Measurements from ENCODE around the gene MYO3A. TPM values are rescaled to one million over a fixed set of nuclear protein-coding genes. Genes with fewer than 3 reads are reported as not detected.
"Not testable (repeated sequence)": the region's sequence is repeated elsewhere in the genome, so short reads cannot be mapped to it uniquely, and the experiment has no call there.

The MYO3A gene
- total RNA-seq, 1 experiment from 2014 or later: not detected

- no peak for DNase-seq (ENCODE audit: low spot score)
- in situ Hi-C loops (cut with HindIII; ENCODE audit: low sequenced_read_pairs): no loop called here
Measured at GRCh38 chr10:26064106-26064505, 130.1 kb downstream of the MYO3A start.

DNA sequence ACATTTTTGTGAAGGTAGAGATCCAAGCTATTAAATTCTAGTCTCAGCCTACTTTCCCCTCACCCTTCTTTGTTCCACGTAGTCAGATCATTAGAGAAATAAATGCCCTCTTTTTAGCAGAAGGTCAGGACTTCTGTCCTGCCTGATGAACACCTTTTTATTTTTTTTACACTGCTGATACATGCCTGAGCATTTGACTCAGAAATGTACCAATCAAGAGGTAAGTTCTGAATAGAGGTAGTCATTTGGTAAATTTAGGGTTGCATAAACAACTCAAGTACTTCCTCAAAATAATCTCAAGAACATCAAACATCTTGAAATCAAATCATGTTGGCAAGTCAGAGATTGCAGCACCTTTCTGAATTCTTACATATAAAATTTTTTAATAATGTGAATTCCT, 133.7 kb downstream of the MYO3A start:
- in situ Hi-C loops (cut with HindIII; ENCODE audit: low sequenced_read_pairs): no loop called here
- no peak for DNase-seq (ENCODE audit: low spot score)

- DNase-seq (ENCODE audit: low spot score); in situ Hi-C loops (cut with HindIII; ENCODE audit: low sequenced_read_pairs): not testable (repeated sequence)
Measured at GRCh38 chr10:26080971-26081370, 146.9 kb downstream of the MYO3A start.

GRCh38 chr10:26081459-26081858, 147.4 kb downstream of the MYO3A start:
- DNase-seq (ENCODE audit: low spot score): no peak
- in situ Hi-C loops (cut with HindIII; ENCODE audit: low sequenced_read_pairs): no loop called here

- in situ Hi-C loops (cut with HindIII; ENCODE audit: low sequenced_read_pairs): no loop called here
Measured at GRCh38 chr10:26085549-26085948, 151.5 kb downstream of the MYO3A start.

DNA sequence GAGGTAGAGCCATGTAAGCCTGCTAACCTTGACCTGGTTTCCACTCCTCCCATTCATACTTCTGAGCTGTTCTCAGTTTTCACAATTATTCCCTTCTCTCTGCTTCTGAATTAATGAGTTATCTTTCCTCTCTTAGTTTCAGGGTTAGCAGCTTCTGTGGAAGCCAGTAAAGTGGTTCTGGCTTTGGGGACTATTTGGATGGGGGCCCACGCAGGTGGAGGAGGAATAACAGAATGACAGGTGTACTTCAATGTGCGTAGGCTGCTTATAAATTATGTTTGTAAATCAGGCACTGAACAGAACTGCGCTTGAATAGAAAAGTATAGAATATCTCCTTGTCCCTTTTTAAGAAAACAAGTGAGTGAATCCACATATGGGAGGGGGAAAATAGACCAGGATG, 153.6 kb downstream of the MYO3A start:
- no peak for DNase-seq (ENCODE audit: low spot score)
- in situ Hi-C loops (cut with HindIII; ENCODE audit: low sequenced_read_pairs): no loop called here

More at GRCh38 chr10:26085549-26085948, 151.5 kb downstream of the MYO3A start:
- DNase-seq (ENCODE audit: low spot score): no peak

DNA sequence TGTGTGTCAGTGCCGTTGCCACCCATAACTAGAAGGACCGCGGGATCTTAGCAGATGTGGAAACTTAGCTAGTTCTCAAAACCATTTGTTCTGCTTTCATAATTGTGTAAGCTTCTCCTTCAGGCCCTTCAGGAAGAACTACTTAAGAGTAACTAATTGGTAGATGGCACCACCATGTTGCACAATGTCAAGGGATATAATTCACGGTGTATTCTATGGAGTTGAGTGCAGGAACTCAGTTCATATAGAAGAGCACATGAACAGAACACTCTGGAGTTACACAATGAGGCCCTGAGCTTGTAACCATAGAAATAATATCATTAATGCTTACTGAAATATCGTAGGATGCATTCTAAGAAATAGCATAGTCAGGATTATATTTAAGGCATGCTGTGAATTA, 156.0 kb downstream of the MYO3A start:
- in situ Hi-C loops (cut with HindIII; ENCODE audit: low sequenced_read_pairs): no loop called here
- DNase-seq (ENCODE audit: low spot score): no peak

DNA sequence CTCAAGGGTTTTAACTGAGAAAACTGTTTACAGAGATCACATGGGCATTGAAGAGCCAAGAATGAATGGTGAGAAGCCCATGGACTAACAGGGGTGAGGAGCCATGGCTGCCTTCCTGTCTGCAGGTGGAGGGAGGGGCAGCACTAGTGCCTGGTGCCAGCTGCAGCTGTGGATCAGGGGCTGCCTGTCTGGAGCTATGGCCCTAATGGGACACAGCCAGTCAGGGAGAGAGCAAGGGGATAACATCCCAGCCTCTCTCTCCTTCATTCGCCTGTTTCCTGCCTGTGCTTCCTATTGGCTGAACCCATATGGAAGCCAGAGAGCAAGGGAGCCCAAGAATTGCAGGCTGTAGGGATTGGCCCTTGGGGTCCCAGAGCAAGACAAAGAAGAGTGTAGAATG, 156.7 kb downstream of the MYO3A start:
- no peak for DNase-seq (ENCODE audit: low spot score)
- in situ Hi-C loops (cut with HindIII; ENCODE audit: low sequenced_read_pairs): no loop called here

- in situ Hi-C loops (cut with HindIII; ENCODE audit: low sequenced_read_pairs): no loop called here
- DNase-seq (ENCODE audit: low spot score): no peak
Measured at GRCh38 chr10:26093229-26093628, 159.2 kb downstream of the MYO3A start.

- in situ Hi-C loops (cut with HindIII; ENCODE audit: low sequenced_read_pairs): no loop called here
- no peak for DNase-seq (ENCODE audit: low spot score)
Measured at GRCh38 chr10:26095781-26096180, 161.8 kb downstream of the MYO3A start.

- in situ Hi-C loops (cut with HindIII; ENCODE audit: low sequenced_read_pairs): not testable (repeated sequence)
Measured at GRCh38 chr10:26097549-26097948, 163.5 kb downstream of the MYO3A start.

GRCh38 chr10:26112532-26112931, 178.5 kb downstream of the MYO3A start:
- no peak for DNase-seq (ENCODE audit: low spot score)
- in situ Hi-C loops (cut with HindIII; ENCODE audit: low sequenced_read_pairs): no loop called here

More at GRCh38 chr10:26097549-26097948, 163.5 kb downstream of the MYO3A start:
- DNase-seq (ENCODE audit: low spot score): not testable (repeated sequence)

GRCh38 chr10:26138613-26139012, 204.6 kb downstream of the MYO3A start:
- DNase-seq (ENCODE audit: low spot score): no peak
- in situ Hi-C loops (cut with HindIII; ENCODE audit: low sequenced_read_pairs): no loop called here

DNA sequence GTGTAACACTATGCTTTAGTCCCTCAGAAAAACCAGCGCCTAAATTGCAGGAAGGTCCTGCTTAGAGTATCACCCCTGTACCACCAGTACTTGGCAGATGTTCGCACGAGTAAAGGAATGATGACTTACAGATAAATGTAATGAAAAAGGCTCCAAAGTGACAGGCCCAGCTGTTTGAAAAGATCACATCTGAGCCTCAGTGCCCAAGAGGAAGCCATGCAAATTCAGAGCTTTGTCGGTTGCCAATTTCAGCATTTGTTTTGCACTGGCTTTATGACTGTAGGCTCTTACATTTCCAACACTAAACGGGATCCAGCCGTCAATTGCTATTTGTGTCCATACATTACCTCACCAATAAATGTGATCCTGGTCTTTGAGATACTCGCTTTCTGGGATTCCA, 222.0 kb downstream of the MYO3A start:
- no peak for DNase-seq (ENCODE audit: low spot score)
- in situ Hi-C loops (cut with HindIII; ENCODE audit: low sequenced_read_pairs): no loop called here

- in situ Hi-C loops (cut with HindIII; ENCODE audit: low sequenced_read_pairs): no loop called here
- no peak for DNase-seq (ENCODE audit: low spot score)
Measured at GRCh38 chr10:26157734-26158133, 223.7 kb downstream of the MYO3A start.

DNA sequence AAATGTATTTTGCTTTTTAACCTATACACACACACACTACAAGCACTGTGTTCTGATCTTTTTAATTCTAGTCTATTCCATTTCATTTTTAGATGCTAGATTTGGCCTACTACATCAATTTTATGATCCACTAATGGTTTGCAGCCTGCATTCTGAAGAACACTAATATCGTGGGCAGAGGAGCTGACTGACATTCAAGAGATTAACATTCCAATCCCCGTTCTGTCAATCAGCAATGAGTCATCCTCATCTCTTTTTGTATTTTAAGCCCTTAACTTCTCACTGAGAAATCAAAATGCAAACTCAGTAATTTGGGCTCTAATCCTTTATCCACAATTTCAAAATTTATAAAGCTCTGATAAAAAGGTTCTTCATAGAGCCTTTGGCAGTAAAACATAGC, 235.4 kb downstream of the MYO3A start:
- in situ Hi-C loops (cut with HindIII; ENCODE audit: low sequenced_read_pairs): no loop called here
- DNase-seq (ENCODE audit: low spot score): no peak

GRCh38 chr10:26172131-26172530, 238.1 kb downstream of the MYO3A start:
- DNase-seq (ENCODE audit: low spot score): no peak
- in situ Hi-C loops (cut with HindIII; ENCODE audit: low sequenced_read_pairs): no loop called here

- in situ Hi-C loops (cut with HindIII; ENCODE audit: low sequenced_read_pairs): no loop called here
- no peak for DNase-seq (ENCODE audit: low spot score)
Measured at GRCh38 chr10:26173837-26174236, 239.8 kb downstream of the MYO3A start.

- no peak for DNase-seq (ENCODE audit: low spot score)
- in situ Hi-C loops (cut with HindIII; ENCODE audit: low sequenced_read_pairs): no loop called here
Measured at GRCh38 chr10:26177341-26177740, 243.3 kb downstream of the MYO3A start.

DNA sequence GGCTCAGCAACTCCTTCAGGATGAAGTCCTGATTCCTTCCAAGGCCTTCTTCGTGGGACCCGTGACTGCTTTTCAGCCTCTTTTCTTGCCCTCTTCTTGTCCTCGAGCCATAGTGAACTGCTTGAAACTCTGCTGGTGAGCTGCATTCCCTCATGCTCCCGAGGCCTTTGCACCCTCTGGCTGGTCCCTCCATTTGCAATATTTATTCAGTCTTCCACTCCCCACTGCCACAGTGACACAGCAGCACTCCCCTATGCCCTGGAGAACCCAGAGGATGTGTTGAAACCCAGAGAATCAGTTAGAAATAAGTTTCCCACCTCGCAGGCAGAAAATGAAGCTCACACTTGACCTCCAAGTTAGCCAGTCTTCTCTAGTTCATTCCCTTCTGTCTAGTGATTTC, 260.2 kb downstream of the MYO3A start:
- DNase-seq (ENCODE audit: low spot score): no peak
- in situ Hi-C loops (cut with HindIII; ENCODE audit: low sequenced_read_pairs): no loop called here

GRCh38 chr10:26197248-26197647, 263.2 kb downstream of the MYO3A start:
- DNase-seq (ENCODE audit: low spot score): no peak
- in situ Hi-C loops (cut with HindIII; ENCODE audit: low sequenced_read_pairs): no loop called here

- no peak for DNase-seq (ENCODE audit: low spot score)
- in situ Hi-C loops (cut with HindIII; ENCODE audit: low sequenced_read_pairs): no loop called here
Measured at GRCh38 chr10:26198119-26198518, 264.1 kb downstream of the MYO3A start.
